Measurements from ENCODE around the gene ARHGAP44.

The ARHGAP44 gene, protein sequence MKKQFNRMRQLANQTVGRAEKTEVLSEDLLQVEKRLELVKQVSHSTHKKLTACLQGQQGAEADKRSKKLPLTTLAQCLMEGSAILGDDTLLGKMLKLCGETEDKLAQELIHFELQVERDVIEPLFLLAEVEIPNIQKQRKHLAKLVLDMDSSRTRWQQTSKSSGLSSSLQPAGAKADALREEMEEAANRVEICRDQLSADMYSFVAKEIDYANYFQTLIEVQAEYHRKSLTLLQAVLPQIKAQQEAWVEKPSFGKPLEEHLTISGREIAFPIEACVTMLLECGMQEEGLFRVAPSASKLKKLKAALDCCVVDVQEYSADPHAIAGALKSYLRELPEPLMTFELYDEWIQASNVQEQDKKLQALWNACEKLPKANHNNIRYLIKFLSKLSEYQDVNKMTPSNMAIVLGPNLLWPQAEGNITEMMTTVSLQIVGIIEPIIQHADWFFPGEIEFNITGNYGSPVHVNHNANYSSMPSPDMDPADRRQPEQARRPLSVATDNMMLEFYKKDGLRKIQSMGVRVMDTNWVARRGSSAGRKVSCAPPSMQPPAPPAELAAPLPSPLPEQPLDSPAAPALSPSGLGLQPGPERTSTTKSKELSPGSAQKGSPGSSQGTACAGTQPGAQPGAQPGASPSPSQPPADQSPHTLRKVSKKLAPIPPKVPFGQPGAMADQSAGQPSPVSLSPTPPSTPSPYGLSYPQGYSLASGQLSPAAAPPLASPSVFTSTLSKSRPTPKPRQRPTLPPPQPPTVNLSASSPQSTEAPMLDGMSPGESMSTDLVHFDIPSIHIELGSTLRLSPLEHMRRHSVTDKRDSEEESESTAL

DNA sequence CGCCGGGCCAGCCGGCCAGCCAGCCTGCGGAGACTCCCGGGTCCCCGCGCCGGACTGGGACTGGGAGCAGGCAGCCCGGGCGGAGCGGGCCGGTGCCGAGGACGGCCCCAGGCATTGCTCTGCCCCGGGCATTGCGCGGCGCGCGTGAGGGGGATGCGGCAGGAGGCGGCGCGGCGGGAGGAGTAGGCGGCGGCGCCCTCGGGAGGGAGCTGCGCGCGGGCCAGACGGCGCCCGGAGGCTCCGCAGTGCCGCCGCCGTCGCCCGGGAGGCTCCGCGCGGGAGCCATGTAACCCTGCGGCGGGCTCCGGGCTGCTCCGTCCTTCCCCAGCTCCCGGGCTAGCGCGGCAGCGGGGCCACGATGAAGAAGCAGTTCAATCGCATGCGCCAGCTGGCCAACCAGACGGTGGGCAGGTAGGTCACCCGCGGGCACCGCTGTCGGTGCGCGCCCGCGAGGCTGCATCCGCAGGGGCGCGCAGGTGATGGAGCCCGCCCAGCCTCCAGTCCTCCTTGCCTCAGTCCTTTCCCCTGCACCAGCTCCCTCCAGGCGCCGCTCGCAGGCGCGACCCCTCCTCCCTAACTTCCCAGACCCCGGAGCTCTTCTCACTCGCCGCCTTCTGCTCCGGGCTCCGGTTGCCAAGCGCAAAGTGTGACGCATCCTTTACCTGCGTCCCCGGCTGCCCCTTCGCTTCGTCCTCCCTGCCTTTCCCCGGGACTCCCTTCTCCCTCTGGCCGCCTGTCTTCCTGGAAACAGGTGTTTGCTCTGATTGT, at the start of gene ARHGAP44:
Gene ARHGAP44 (plus strand): TSS at position 18 of the 768 bp plus-strand sequence. CDS start 341 bp downstream, at position 359.
- TF ChIP-seq GATA3 (IDR thresholded peaks at IDR 0.05; ENCODE audit: low read depth, low read length): no peak

DNA sequence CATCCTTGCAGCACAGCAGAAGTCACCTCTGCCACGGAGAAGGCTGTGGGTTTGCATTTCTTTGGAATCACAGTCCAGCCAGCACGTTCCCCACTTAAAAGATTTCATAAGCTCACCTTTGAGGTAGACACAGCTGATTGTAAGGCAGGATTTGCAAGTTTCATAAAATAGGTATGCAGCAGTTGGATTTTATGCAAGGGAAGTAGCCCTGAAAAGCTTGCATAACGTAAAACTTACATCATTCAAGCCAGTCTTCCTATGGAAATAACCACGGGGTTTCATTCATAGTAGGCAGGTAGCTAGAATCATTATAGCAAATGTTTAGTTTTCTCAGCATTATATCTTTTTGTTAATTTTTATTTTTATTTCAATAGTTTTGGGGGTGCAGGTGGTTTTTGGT, 49.8 kb upstream of the ARHGAP44 start:
- TF ChIP-seq GATA2 (IDR thresholded peaks at IDR 0.05; ENCODE audit: low read depth, low read length) (no peak), GATA3 (IDR thresholded peaks at IDR 0.05; ENCODE audit: low read depth, low read length) (no peak)

DNA sequence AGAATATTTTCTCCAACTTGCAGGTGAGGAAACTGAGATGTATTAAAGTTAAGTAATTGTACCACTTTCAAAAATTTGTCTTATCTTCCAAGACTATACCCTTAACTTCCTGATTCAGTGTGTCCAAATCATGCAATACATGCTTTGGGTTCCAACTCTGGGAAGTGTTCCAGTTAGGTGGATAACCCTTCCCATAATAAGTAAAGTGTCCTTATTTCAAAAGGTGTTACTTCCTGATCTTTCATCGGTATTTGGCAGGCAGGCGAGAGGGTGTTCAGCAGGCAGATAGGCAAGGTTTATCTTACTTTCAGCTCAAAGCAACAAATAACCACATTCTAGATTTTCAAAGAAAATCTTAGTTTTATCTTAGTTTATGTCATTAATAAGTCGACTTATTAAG, 46.3 kb upstream of the ARHGAP44 start:
- TF ChIP-seq GATA3 (IDR thresholded peaks at IDR 0.05; ENCODE audit: low read depth, low read length): no peak
- TF ChIP-seq GATA2 (IDR thresholded peaks at IDR 0.05; ENCODE audit: low read depth, low read length): no peak

DNA sequence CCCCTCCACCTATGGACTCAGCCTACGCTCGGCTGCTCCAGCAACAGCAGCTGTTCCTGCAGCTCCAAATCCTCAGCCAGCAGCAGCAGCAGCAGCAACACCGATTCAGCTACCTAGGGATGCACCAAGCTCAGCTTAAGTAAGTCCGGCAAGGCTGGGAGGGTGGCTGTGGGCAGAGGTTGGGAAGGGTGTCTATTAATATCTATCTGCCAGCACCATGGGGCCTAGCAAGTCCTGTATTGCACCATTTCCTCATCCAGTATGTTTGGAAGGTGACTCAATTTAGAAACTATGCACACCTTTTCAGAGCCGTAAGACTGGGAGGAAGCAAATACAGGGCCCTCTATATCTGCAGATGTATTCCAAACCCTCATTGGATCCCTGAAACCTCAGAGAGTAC, 45.0 kb upstream of the ARHGAP44 start:
- TF ChIP-seq GATA3 (IDR thresholded peaks at IDR 0.05; ENCODE audit: low read depth, low read length): no peak
- no peak for TF ChIP-seq GATA2 (IDR thresholded peaks at IDR 0.05; ENCODE audit: low read depth, low read length)

DNA sequence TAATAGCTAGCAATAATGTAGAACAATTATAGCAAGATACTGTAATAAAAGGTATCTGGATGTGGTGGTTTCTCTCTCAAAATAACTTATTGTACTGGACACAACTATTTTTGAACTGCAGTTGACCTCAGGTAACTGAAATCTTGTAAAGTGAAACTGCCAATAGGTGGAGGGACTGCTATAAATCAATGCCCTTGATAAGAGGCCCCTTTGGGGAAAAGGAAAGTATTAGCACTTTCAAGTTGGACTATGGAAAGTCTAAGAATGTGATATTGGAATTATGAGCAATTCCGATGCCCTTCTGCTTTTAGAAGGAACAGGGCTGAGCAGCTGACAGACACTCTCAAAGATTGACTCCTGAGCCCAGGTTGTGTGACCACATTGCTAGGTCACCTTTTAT, 44.5 kb upstream of the ARHGAP44 start:
- no peak for TF ChIP-seq GATA3 (IDR thresholded peaks at IDR 0.05; ENCODE audit: low read depth, low read length)
- TF ChIP-seq GATA2 (IDR thresholded peaks at IDR 0.05; ENCODE audit: low read depth, low read length): no peak

DNA sequence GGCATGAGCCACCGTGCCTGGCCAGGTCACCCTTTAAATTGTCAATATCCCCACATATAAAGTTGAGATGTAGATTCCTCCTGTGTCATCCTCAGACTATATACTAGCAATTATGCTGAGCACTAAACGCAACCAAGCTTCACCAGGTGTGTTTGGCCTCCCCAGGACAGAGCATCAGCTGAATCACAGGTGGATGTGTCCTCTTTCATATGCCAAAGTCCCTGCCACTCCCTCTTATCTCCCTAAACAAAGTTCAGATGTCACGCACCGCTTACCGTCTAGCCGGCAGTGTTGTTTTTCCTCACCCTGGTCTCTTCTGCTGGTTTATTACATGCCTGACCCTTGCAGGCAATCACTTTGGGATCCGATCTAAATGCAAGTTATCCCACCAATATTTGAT, 43.8 kb upstream of the ARHGAP44 start:
- TF ChIP-seq GATA3 (IDR thresholded peaks at IDR 0.05; ENCODE audit: low read depth, low read length) (no peak), GATA2 (IDR thresholded peaks at IDR 0.05; ENCODE audit: low read depth, low read length) (no peak)

DNA sequence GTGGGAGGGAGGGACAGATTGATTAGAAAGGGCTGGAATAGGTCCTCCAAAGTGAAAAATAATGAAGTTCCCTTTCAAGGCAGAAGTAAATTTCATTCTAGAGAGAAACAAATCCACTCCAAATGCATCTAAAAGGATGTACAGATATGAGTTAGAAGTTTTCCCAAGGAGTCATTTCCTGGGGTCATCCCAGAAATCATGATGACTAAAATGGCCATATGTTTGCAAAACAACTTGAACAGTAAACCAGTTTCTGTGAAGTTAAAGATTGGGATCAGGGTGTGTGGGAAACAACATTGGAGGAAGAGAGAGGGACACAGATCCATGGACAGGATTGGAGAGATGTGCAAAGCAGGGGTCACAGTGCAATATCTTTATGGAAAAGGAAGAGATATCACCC, 32.5 kb upstream of the ARHGAP44 start:
- TF ChIP-seq GATA3 (IDR thresholded peaks at IDR 0.05; ENCODE audit: low read depth, low read length): no peak
- TF ChIP-seq GATA2 (IDR thresholded peaks at IDR 0.05; ENCODE audit: low read depth, low read length): no peak

DNA sequence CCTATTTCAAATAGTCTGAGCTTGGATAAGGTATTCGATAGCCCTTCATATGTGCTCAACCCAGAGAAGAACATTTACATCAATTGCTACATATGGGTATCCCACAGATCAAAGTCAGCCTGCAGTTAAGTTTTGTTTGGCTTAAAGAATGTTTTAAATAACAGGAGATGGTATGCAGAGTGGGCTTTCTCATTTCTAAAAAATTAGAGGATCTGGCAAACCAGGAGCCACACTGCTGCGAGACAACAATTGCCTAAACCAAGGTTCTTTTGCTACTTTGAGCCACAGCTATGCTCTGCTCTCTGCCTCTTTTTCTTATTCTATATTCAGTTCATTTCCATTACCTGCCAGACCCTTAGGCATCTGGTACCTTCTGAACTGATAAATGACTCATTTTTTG, 30.2 kb upstream of the ARHGAP44 start:
- TF ChIP-seq GATA2 (IDR thresholded peaks at IDR 0.05; ENCODE audit: low read depth, low read length) (no peak), GATA3 (IDR thresholded peaks at IDR 0.05; ENCODE audit: low read depth, low read length) (no peak)

DNA sequence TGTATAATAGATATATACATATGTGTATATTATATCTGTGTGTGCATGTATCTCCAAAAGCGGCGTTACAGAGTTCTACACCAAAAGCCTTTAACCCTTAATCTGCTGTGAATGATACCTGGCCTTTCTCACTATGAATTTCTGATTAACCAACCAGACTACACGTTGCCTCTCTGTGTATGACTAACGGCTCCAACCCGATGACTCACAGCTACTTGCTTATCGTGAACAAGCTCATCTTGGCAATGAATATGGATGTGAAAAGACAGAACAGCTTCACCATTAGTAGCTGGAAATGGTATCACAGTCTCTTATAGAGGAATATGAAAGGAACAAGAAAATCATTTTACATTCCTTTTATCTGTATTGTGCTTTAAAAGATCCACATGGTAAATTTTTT, 23.8 kb upstream of the ARHGAP44 start:
- TF ChIP-seq GATA3 (IDR thresholded peaks at IDR 0.05; ENCODE audit: low read depth, low read length) (no peak), GATA2 (IDR thresholded peaks at IDR 0.05; ENCODE audit: low read depth, low read length) (no peak)

DNA sequence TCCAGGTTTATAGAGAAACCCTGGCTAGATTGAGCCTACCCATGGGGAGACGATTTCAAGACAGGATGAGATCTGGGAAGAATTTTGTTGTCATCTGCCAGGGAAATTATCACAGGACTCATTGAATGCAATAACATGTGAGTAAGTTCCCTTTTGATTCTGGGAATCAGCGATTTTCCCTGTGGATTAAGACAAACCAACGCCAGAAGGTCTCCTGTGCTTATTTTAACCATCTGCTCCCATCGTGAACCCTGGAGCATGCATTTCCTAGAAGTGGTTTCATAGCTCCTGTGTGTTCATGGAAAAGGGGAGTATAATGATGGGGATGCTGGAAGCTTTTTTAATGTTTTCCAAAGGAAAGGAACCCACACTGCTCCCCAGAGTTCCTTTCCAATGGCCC, 21.0 kb upstream of the ARHGAP44 start:
- TF ChIP-seq GATA3 (IDR thresholded peaks at IDR 0.05; ENCODE audit: low read depth, low read length) (no peak), GATA2 (IDR thresholded peaks at IDR 0.05; ENCODE audit: low read depth, low read length) (no peak)

DNA sequence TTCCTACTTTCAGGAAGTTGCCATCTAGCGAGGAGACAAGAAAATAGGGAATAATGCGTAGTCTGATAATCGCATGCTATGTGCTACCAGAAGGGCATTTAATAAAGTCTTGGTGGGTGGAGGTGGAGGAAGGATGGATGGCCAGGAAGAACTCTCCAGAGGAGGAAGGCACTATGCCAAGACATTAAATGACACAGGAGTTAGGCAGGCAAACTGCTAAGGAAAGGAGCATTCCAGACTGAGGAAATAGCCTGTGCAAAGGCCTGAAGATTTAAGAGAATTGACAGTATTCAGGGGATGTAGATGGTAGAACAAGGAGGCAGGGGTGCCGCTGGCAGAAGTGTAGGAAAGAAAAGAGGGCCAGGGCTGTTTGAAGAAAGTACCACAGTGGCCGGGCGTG, 19.3 kb upstream of the ARHGAP44 start:
- no peak for TF ChIP-seq GATA3 (IDR thresholded peaks at IDR 0.05; ENCODE audit: low read depth, low read length)
- TF ChIP-seq GATA2 (IDR thresholded peaks at IDR 0.05; ENCODE audit: low read depth, low read length): no peak

DNA sequence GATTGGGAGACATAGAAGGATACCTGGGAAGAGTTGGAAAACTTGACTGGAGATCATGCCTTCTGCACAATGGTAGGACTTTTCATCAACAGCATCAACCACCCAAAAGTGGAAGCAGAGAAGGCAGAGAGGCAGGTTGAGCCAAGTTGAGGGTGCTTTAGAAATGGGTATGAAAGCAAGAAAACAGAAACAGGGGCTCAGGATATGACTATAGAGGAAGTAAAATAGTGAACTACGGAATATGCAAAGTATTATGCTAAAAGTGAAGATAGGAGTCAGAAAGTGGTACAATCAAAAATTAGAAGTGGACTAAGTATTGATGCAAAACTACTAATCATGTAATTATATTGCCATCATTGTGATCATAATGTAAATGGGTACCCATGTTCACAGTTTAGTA, 16.1 kb upstream of the ARHGAP44 start:
- TF ChIP-seq GATA3 (IDR thresholded peaks at IDR 0.05; ENCODE audit: low read depth, low read length): no peak
- TF ChIP-seq GATA2 (IDR thresholded peaks at IDR 0.05; ENCODE audit: low read depth, low read length): no peak

DNA sequence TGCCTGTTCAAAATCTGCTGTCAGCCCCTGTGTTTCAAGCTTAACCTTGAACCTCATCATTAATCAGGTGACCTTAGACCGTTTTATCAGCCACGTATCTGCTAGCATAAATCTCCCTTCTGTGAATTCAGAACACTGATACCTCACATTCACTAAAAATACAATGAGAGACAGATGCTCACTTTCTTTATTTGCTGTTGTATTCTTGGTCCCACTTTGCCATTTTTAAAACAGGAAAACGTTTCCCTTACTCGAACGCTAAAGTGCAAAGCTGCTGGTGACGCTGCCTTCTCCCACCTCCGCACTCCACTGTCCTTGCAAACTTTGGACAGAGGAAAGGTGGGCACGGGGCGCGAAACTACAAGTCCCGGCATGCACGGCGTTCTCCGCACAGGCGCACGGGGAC, 220 bp upstream of the ARHGAP44 start:
- TF ChIP-seq GATA3 (IDR thresholded peaks at IDR 0.05; ENCODE audit: low read depth, low read length): no peak
- TF ChIP-seq GATA2 (IDR thresholded peaks at IDR 0.05; ENCODE audit: low read depth, low read length): no peak
